22Rv1 (cell line): Measurements from ENCODE around the gene SERINC2.

ENCODE experiments used
- CTCF ChIP-seq: fragments of 450-650 bp; IDR thresholded peaks from 2 replicates; pipeline ENCODE4 v1.5.1; 2017; ENCODE audit warnings: mild to moderate bottlenecking
- ZFX ChIP-seq: fragments of 450-650 bp; IDR thresholded peaks from 2 replicates; pipeline ENCODE4 v1.6.1; 2017; ENCODE audit warnings: antibody characterized with exemption, borderline replicate concordance

GRCh38 chr1:31423418-31423947 lies 10.5 kb downstream of the SERINC2 start:
- TF ChIP-seq CTCF (no peak), ZFX (no peak)
